HG02943 (cell line): ENCODE data around the gene CNTN1.

ENCODE experiments used
- ATAC-seq: cut with Tn5 transposase; IDR thresholded peaks from one replicate; pipeline ENCODE4 v1.9.1; 2021; ENCODE audit warnings: mild to moderate bottlenecking, low read depth, moderate library complexity; ENCODE audit not compliant: unreplicated experiment

The CNTN1 gene

DNA sequence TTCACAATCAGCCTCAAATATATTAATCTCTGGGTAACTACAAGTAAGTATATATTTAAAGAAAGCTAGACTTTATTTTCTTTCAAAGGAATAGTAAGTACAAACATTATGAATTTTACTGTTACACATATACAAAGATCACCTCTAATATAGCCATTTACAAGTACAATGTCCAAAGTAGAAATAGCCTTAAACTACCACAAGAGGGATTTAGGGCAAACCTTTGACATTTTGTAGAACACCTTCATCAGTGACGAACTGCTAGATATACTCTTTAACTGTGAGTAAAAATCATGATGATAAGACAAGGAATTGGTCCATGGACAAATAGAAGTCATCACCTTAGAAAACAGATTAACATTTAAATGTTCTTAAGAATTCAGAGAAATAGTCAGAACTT is 69.8 kb downstream of the CNTN1 start:
- ATAC-seq = no peak

DNA sequence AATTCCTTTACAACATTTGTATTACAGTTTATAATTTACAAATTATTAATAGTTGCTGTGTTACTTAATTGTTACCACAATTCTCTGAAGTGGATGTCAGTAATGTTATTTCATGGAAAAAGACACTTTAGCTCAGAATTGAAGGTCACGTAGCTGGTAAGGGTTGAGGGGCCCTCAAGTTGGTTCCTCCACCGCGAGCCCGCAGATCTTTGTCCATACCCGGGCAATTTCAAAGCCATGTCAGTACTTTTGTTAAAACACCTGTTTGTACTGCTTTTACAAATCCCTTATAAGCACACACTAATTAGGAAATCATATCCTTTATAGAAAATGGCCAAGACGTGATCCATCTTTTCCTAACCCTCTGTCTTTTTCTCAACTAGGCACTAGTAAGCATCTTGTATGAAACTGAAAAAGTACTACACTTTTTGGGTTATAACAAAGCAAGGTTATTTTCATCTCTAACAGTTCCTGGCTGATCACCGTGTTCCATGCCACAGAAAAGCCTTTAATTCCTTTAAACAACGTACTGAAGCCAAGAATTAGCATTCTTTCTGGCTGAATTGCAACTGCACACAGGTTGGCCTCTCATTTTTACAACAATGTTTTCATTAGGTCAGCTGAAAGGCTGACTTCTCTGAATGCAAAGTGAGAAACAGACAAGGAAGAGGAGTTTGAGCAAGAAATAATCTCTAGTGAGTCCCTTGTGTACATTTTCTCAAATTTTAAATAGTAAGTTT is 76.1 kb downstream of the CNTN1 start:
- ATAC-seq = no peak

DNA sequence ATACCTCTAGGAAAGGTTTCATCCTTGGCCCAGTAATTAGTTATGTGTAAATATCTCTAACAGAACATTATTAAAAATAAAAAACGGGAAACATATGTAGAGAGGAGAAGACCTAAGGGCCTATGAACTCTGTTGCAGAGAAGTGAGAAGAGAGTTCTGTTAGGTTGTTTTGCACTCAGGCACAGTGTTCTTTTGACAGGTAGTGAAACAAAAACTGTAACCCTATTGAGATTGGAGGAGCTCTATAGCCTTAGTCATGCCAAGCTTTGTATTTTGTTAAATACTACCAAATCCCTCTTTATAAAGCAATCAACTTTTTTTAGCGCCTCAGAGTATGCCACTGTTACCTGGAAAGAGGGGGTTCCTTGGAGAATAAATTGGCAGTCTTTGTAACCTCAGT is 77.6 kb downstream of the CNTN1 start:
- no peak for ATAC-seq

DNA sequence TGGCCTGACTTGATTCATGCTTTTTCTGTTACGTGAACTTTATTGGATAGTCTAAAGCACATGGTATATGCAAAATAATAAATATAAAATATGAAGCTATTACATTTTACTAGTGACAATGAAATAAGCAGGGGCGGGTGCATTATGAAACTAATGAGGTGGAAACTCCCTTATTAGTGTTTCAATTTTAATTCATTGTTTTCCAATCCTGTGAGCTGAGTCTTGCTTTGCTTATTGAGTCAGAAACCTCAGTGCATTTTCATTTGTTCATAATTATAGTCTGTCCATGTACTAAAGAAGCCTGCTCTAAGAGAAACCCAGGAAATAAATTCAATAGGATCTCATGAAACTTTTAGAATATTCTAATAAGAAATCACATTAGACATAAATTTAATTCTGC is 78.5 kb downstream of the CNTN1 start:
- ATAC-seq = no peak

DNA sequence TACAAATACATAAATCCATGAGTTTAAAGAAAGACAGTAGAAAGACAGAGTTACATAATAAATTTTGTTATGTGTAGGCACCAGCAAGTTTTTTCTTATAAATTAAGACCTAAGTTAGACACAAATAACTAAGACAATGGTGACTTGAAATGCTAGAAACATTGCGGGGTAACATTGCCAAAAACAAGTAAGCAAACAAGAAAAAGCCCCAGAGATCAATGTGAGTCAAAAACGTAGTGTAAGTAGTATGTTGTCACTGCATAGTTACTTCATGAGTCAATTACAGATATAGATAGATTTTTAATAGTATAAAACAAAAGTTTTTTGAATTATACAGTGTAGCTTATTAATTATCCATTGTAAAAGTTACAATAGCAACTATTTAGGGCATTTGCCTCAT is 83.4 kb downstream of the CNTN1 start:
- no peak for ATAC-seq

DNA sequence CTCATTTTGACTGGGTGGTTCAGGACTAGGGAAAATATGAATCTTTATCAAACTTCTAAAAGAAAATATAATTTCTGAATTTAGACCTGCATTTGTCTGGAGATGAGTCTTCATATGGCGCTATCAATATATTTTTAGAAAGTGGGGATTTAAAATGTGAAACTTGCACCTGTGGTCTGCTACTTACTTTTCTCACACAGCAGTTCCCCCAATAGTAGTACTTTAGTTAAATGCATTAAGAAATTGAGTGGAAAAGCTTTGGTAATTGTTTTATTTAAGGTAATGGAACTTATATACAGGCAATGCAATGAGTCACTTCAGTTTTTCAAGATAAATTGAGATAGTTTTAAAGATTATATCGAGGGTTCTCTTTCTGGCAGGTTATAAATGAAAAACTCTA is 91.9 kb downstream of the CNTN1 start:
- ATAC-seq = no peak

DNA sequence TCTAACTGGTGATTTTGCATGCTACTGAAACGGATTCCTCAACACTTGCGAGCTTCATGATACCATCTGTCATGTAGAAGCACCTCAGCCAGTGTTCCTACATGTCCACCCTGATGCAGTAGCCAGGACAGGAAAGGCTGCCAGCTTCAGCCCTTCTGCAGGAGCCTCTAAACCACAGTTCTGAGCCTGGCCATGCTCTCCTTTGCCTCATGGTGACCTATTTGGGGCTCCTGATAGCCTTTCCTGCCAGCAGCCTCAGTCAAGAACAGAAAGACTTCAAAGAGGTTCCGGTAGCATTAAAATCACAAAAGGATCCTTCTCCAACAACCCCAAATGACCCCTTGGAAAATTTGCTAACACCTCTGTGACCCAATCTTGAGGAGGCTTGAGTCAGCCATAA is 96.0 kb downstream of the CNTN1 start:
- no peak for ATAC-seq

DNA sequence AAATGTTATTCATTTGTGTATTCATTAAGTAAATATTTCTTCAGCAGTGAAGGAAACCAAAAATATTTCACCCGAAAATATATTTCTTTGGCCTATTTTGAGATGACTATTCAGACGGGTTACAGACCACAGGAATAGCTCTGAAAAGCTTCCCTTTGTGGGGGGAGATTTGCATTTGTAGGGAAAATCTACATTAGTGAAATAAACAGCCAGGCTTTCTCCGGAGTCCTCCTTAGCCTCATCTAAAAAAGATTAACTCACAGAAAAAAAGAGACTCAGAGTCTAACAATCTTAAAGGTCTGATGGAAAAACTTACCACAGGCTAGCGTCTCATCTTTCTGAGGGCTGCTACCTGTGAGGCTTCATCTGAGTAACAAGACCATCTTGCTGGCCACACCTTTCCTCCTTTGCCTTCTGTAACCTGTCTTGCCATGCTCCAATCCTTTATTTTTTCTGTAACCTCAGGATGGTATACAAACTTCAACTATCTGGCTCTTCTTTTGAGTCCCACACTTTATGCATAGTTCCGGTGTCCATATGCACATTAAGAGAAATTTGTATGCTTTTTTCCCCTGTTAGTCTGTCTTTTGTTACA is 100.7 kb downstream of the CNTN1 start:
- ATAC-seq = no peak

DNA sequence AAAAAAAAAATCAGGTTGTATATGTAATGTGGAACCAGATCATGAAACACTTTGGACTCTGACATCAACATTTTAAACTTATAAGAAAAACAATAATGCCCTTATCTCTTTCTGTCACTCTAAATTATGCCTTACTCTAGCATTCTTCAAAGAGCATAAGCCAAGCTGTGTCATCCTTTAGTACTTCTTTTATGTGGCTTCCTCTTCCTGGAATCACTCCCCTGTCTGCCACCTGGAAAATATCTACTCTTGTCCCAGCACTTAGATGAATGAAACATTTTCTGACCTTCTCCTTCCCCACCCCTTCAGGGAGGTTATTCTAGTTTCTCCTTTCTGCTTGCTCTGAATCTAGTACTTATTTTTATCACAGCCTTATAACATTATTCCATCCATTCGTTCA is 101.2 kb downstream of the CNTN1 start:
- no peak for ATAC-seq

DNA sequence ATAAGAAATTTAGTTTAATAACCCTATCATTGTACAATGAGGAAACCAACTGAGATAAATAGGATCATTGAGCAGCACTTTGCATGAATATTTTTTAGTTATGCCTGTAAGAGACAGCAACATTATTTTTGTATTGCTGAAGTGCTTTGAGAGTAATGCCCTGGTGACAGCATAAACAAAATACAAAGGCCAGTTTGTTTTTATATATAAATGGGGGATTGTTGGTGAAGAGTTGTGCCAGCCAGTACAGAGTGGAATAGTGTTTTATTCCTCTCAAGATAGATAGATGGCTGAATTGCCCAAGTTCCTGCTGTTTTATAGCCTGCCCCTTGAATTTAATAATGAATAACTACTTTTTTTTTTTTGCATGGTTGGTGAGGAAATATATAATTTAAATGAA is 101.8 kb downstream of the CNTN1 start:
- no peak for ATAC-seq

DNA sequence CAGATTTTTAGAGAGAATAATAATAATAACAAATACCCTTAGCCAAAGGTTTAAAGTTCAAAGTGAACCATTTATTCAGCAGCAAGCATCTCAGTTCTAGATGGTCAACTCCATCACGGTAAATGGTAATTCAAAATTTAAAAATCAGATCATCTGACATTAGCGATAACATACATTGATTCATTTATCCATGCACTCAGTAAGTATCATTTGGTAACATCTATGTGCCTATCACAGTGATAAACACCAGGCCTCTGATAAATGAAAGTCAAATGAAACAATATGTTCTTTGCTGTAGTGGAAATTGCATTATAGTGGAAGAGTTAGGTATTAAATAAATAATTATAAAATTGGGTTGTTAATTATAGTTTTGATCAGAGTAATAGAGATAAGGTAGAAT is 108.8 kb downstream of the CNTN1 start:
- ATAC-seq = no peak

DNA sequence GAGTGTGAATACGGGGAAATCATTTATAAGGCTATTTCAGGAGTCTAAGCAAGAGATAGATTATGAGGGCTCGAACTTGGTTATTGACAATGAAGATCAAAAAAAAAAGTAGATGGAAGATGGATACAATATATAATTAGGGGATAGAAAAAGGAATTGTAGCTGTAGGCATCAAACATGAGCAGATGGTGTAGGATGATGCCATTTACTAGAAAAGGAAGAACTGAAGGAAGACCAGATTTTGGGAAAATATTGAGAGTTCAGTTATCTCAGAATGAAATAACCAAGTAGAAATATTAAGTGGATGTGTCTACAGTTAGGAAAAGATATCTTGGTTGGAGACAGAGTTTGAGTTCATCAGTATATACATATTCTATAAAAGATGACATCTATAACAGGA is 109.6 kb downstream of the CNTN1 start:
- ATAC-seq = no peak

DNA sequence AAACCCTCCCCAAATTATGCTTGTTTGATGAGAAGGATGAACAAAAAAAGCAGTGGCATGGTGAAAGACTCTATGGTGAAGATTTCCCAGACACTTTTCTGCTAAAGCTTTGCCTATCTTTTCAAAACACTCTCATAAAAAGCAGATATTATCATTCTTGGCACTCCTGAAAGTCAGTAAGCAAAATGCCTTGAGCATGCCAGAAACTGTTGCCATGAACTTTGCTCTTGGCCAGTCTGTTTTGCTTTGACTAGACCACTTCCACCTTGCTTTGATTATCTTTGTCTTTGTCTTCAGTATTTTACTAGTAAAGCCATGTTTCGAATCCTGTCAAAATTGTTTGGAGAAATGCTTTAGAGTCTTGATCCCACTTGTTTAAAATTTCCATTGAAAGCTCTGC is 110.4 kb downstream of the CNTN1 start:
- ATAC-seq = no peak

DNA sequence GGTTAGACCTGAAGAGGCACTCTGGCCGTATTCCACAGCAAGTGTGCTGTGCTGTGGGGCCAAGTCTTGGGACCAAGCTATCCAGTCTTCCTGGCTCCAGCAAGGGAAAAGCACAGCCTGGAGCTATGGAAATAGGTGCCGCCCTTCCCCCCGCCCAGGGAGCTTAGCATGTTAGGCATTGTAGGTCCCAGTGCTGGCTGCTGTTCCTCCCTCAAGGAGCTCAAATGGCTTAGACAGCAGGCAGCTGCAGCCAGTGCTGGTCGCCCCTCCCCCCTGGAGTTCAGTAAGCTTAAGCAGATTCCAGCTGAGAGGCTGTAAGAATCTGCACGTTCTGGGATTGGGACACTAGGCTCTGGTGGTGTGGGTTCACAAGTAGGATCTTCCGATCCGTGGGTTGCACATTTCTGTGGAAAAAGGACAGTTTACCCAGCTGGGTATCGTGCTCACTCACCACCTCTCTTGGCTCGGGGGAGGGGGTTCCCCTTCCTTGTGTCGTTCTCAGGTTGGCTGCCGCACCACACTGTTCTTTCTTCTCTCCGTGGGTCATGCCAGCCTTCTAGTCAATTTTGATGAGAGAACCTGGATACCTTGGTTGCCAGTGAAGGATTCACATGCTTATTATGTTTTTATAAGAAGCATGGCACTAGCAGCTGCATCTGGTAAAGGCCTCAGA is 127.3 kb downstream of the CNTN1 start:
- ATAC-seq = no peak

DNA sequence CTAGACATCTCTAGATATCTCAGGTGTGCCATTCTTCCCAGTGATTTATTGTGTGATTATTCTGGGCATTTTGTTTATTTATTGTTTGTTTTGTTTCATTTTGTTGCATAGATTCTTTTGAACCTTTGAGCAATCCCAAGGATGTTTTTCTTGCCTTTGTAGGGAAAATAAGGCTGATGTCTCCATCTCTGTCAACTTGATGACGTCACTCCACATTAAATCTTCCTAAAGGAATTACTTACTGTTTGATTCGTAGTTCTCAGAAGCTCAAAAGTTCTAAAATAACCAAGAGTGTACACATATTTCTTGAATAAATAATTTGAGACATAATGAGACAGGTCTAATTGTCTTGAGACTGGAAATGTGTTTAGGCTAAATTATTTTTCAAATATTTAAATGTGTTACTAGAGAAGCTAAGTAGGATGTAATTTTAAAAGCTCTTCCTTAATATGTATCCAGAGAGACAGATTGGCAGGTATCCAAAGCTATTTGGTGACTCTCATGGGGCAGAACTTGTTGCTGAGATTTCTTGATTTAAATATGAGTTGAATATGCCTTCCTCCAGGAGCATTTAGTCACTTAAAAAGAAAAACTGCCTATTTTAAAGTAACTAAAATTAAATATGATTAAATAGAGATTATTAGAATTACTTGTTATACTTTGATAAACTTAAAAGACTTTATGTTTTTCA is 128.7 kb downstream of the CNTN1 start:
- no peak for ATAC-seq

DNA sequence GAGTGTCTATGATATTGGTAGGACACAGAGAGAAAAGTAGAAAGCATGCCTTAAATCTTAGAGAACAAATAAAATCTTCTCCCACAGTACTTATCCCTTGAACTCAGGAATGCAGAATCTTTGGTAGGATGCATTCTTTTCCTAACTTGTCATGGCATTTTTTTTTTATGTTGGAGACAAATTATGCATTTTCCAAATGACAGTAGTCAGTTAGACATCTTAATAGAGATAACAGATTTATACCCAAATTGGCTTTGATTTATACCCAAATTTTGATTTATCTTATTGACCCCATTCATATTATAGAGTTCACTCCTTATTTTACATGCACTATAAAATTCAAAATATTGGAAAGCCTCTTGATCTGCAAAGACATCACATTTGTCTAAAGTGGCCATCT is 132.9 kb downstream of the CNTN1 start:
- no peak for ATAC-seq

DNA sequence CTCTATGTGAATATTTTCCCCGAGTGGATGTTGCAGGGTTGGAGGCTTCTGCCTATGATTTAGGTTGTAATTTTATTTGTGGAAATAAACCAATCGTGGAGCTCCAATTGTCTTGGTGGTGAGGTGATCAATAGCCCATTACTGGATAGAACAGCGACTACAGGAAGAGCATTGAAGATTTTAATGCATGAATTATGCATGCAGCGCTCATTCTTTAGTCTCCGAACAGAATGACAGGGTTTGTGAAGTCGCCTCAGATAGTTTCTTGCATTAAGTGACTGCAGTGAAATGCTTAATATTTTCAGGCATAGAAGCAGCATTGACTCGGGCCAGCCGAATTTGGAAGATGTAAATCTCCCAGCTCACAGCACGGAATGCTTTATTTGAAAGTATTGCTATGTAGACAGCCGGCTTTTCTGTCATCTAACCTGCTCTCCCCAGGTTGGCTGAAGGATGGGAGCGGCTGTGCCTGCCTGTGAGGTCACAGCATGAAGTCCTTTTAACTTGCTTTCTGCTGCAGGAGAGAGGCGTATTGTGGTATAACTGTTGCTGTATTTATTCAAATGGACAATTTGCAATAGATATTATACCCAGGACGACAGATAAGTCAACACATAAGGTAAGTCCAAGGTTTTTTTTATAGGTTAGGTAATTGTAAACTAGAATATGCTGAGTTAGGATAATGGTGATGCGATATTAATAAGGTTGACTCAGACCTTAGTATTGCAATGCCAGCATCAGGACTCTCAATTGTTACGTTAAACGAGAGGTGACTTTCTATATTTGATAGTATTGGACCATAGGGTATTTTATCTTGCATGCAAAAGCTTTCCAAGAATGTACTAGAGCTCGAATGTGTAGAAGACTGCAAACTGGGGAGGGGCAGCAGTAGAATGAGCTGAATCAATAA is 135.7 kb downstream of the CNTN1 start:
- no peak for ATAC-seq

DNA sequence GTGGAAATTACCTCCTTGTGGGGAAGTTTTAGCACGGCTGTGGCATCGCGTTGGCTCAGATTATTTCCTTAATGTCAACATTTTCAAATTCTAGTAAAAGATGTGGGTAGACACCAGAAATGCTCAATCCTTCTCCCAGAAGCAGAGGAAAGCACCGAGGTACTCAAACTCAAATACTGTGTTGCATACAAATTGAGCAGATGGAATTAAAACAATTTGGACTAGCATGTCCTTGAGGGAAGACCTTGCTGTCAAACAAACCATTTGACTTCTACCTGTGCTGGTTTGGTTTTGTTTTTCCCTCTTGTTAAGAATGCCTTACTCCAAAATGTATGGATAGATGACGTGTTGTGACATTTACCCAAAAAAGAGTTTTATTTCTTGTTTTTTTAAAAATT is 136.4 kb downstream of the CNTN1 start:
- ATAC-seq = no peak

DNA sequence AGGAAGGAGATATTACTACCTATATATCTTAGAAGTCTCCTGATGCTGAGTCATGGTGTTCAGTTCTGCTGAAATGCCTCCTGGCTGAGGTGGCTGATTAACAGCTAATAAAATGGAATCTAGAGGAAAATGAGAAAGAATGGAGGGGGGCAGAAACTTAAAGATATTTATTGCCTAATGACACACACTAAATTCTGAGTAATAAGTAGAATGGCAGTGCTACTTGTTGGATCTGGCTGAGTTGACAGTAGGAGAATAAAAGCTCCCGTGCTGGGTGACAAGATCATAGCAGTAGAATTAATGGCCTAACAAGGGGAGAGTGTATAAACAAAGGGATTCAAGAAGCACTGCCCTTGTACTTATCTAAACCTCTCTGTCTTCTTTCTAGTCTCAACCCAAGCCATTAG is 137.5 kb downstream of the CNTN1 start:
- no peak for ATAC-seq

DNA sequence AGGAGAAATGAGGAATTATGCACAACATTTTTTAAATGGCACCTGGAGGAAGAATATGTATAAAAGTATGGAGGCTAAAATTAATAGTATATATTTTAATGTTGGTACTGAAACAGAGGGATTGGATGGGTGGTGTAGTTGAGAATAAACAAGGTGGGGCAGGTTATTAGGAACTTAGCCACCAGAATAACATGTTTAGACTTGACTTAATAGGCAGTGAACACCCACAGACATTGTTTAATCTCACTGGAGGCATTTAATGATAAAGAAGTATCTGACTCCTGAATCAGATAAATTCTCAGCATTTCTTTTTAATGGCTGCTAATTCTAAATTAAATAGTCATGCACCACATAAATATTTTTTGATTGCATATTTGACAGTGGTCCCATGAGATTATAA is 139.7 kb downstream of the CNTN1 start:
- no peak for ATAC-seq
